ENCODE data around the gene ELOB. TPM values are rescaled to one million over a fixed set of nuclear protein-coding genes. Genes with fewer than 3 reads are reported as not detected.

Gene ELOB
- total RNA-seq, 1 donor from 2014 or later: 196 TPM

DNA sequence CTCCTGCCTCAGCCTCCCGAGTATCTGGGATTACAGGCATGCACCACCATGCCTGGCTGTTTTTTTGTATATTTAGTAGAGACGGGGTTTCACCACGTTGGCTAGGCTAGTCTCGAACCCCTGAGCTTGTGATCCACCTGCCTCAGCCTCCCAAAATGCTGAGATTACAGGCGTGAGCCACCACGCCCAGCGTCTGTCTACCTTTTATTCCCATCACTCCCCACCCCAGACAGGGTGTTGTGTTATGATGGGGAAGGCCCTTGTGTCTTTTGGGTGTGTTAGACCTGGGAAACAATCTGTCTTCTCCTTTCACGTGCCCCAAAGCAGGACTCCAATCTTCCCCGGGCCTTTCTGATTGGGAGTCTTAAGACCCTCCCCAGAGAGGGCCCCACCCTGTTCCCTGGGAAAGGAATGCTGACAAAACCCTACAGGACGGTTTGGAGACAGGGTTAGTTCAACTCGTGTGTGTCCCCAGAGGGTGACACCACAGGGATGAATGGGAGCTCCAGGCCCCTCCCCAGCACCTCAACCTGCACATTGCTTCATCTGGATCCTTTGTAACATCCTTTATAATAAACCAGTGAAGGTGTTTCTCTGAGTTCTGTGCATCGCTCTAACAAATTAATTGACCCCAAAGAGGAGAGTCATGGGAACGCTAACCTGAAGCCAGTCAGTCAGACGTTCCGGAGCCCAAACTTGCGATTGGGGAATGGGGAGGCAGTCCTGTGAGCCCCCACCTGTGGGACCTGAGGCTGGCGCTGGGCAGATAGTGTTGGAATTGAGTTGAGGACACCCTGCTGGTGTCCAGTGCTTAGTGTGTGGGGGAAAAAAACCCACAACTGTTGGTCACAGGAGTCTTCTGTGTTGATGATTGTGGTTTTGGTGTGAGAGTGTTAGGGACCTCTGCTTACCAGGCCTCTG lies 3.2 kb upstream of the ELOB start:
- peaks cover 30% of the 10 kb centered on the region for H3K4me1 ChIP-seq
- no peak overlapping the region for H3K4me3 ChIP-seq
- no peaks in the 10 kb centered on the region for H3K9me3 ChIP-seq
- no peak for DNase-seq
- TF ChIP-seq, protein P1, sequence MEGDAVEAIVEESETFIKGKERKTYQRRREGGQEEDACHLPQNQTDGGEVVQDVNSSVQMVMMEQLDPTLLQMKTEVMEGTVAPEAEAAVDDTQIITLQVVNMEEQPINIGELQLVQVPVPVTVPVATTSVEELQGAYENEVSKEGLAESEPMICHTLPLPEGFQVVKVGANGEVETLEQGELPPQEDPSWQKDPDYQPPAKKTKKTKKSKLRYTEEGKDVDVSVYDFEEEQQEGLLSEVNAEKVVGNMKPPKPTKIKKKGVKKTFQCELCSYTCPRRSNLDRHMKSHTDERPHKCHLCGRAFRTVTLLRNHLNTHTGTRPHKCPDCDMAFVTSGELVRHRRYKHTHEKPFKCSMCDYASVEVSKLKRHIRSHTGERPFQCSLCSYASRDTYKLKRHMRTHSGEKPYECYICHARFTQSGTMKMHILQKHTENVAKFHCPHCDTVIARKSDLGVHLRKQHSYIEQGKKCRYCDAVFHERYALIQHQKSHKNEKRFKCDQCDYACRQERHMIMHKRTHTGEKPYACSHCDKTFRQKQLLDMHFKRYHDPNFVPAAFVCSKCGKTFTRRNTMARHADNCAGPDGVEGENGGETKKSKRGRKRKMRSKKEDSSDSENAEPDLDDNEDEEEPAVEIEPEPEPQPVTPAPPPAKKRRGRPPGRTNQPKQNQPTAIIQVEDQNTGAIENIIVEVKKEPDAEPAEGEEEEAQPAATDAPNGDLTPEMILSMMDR (IDR thresholded peaks at IDR 0.05): no peak
- no peak for ATAC-seq
- H3K27me3 ChIP-seq (ENCODE audit: low read depth): peaks cover 8% of the 10 kb centered on the region
- intact Hi-C loops (cut with DNase I): no loop called here
- H3K27ac ChIP-seq: no peak overlapping the region
- peaks cover 1% of the 10 kb centered on the region for H3K36me3 ChIP-seq

DNA sequence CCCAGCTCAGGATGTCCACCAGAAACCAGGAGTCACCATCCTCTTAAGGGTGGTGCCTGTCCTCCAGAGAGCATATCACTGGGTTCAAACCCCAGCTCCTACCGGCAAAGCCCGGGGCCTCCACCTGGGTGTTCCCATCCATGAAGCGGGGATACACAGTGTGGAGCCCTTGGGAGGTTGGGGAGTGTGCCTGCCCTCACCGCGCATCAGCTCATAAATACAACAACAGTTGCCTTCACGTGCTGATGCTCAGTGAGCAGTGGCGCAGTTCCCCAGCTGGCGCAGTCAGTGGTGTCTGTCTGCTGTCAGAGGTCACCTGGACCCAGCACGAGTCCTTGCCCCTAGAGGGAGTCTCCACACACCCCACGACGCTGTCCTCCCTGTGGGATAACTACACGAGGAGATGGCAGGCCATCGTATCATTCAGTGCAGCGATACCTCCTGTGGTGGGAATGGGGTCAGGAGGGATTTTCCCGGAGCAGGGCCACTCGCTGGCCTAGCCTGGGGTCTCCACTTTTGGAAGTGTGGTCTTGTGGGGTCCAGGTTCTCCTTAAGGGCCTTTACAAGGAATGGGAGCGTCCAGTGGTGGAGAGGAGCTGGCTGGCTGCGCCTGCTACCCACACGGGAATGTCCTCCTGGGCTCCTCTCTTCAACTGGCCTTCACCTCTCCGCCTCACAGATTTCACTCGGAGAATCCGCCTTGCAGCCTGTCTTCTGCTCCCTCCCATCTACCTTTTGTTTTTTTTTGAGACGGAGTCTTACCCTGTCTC lies 2.3 kb upstream of the ELOB start:
- H3K9me3 ChIP-seq: no peaks in the 10 kb centered on the region
- H3K27ac ChIP-seq: peak overlapping the region; percentile 100
- intact Hi-C loops (cut with DNase I): no loop called here
- TF ChIP-seq, protein P1 (IDR thresholded peaks at IDR 0.05): no peak
- no peak for ATAC-seq
- peaks cover 31% of the 10 kb centered on the region for H3K4me1 ChIP-seq
- H3K4me3 ChIP-seq: no peak overlapping the region
- no peaks in the 10 kb centered on the region for H3K27me3 ChIP-seq (ENCODE audit: low read depth)
- H3K36me3 ChIP-seq: peaks cover 10% of the 10 kb centered on the region
- no peak for DNase-seq

DNA sequence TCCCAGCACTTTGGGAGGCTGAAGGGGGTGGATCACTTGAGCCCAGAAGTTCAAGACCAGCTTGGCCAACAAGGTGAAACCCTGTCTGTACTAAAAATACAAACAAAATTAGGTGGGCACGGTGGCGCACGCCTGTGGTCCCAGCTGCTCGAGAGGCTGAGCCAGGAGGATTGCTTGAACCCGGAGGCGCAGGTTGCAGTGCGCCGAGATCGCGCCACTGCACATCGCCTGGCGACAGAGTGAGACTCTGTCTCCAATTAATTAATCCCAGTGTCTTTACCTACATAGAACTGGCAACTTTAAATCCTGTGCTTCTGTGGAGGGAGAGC lies 1.5 kb upstream of the ELOB start:
- ATAC-seq: no peak
- Histone ChIP-seq H3K9me3 (no peaks in the 10 kb centered on the region), H3K27ac (peak overlapping the region; percentile 100), H3K36me3 (peaks cover 18% of the 10 kb centered on the region), H3K27me3 (ENCODE audit: low read depth) (no peaks in the 10 kb centered on the region), H3K4me3 (peak overlapping the region; percentile 96), H3K4me1 (peaks cover 31% of the 10 kb centered on the region)
- intact Hi-C loops (cut with DNase I): no loop called here
- TF ChIP-seq, protein P1 (IDR thresholded peaks at IDR 0.05): no peak
- no peak for DNase-seq

DNA sequence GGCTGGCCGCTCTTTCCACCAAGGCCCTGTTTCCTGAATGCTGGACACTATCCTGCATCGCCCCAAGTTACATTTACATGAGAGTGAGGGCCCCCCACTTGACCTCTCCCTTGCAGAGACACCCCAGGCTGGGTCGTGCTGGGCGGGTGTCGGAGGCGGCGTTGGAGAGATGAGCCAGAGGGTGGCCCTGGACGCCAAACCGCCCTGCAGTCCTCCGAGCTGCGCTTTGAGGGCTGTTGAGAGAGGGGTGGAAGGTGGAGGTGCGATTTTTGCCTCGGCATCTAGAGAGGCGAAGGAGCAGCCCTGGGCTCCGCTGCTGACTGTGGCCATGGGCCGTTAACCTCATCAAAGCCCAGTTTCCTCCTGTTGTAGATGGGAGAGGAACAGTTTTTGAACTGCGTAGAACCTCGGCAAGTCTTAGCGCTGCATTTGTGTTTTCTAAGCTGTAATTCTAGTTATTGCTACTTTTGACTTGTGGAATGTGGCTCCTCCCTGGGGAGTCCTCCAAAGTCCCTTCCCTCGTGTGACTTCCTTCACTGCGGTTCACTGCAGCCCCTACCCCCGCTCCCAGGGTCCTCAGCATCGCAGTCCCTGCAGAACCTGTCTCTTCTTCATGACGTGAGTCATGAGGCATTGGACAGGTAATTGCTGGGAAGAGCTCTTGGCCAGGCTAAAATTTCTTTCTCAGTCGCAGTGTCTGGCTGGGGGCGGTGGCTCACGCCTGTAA lies 986 bp upstream of the ELOB start:
- intact Hi-C loops (cut with DNase I): no loop called here
- peak; percentile 62 to 73 for ATAC-seq

More for the DNA sequence above, 986 bp upstream of the ELOB start:
- peaks cover 31% of the 10 kb centered on the region for H3K4me1 ChIP-seq
- H3K27ac ChIP-seq: peak overlapping the region; percentile 100
- TF ChIP-seq, protein P1 (IDR thresholded peaks at IDR 0.05): no peak
- H3K4me3 ChIP-seq: peak overlapping the region; percentile 96
- H3K27me3 ChIP-seq (ENCODE audit: low read depth): no peaks in the 10 kb centered on the region
- no peaks in the 10 kb centered on the region for H3K9me3 ChIP-seq
- peaks cover 23% of the 10 kb centered on the region for H3K36me3 ChIP-seq
- no peak for DNase-seq

Data from lower lobe of right lung (tissue), 2 donors.